Astrocyte of the cerebellum (primary cell): ENCODE results near the gene UBL4B.

Source experiments
- DNase-seq: peaks from one replicate; pipeline ENCODE4 v3.0.0-alpha.2; 2011; ENCODE audit warnings: low read depth
- H3K4me3 ChIP-seq: 2 replicates; pipeline ENCODE4 v1.5.1; 2011; ENCODE audit warnings: mild to moderate bottlenecking, low read depth, low read length, moderate library complexity
- in situ Hi-C: cut with HindIII; loops from 2 replicates; pipeline ENCODE4 v1.10.0; 2017; ENCODE audit warnings: low sequenced_read_pairs
- TF ChIP-seq, protein P1 (sequence below): IDR thresholded peaks from 2 replicates; pipeline ENCODE4 v1.5.1; 2012; ENCODE audit warnings: low read length, low read depth, moderate library complexity, mild to moderate bottlenecking; ENCODE audit errors: missing control alignments

UBL4B gene

GRCh38 chr1:110123224-110123623 lies 11.0 kb downstream of the UBL4B start:
- H3K4me3 ChIP-seq = no peak overlapping the region
- DNase-seq = no peak
- TF ChIP-seq, protein P1, sequence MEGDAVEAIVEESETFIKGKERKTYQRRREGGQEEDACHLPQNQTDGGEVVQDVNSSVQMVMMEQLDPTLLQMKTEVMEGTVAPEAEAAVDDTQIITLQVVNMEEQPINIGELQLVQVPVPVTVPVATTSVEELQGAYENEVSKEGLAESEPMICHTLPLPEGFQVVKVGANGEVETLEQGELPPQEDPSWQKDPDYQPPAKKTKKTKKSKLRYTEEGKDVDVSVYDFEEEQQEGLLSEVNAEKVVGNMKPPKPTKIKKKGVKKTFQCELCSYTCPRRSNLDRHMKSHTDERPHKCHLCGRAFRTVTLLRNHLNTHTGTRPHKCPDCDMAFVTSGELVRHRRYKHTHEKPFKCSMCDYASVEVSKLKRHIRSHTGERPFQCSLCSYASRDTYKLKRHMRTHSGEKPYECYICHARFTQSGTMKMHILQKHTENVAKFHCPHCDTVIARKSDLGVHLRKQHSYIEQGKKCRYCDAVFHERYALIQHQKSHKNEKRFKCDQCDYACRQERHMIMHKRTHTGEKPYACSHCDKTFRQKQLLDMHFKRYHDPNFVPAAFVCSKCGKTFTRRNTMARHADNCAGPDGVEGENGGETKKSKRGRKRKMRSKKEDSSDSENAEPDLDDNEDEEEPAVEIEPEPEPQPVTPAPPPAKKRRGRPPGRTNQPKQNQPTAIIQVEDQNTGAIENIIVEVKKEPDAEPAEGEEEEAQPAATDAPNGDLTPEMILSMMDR = no peak
- in situ Hi-C loops = no loop called here

- H3K4me3 ChIP-seq = no peak overlapping the region
- no peak for DNase-seq
- TF ChIP-seq, protein P1 = no peak
- in situ Hi-C loops = no loop called here
Observed at GRCh38 chr1:110125810-110126209, 13.6 kb downstream of the UBL4B start.

DNA sequence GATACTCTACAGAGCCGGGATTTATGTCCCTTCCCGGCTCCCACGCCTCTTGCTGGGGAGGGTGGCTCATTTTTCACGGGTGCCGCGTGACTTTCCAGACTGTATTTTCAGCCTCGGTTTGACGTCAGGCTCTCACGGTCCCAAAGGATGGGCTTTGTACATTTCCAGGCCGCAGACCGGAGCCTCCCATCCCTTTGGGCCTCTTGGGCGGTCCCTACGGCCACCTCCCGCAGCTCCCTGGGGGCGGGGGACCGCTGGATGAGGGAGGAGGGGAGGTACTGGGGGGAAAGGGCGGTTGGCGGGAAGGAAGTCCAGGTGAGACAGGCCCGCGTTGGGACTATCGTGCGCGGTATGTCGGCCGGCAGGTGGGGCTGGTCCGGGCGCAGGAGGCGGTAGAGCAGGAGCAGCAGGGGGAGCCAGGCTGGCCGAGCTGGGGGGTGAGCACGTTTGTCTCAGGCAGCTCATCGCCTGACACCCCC lies 17.9 kb downstream of the UBL4B start:
- no peak overlapping the region for H3K4me3 ChIP-seq
- TF ChIP-seq, protein P1 = no peak
- in situ Hi-C loops = no loop called here
- DNase-seq = no peak

- H3K4me3 ChIP-seq = no peak overlapping the region
- no peak for DNase-seq
- TF ChIP-seq, protein P1 = no peak
- in situ Hi-C loops = no loop called here
Observed at GRCh38 chr1:110130989-110131388, 18.7 kb downstream of the UBL4B start.

DNA sequence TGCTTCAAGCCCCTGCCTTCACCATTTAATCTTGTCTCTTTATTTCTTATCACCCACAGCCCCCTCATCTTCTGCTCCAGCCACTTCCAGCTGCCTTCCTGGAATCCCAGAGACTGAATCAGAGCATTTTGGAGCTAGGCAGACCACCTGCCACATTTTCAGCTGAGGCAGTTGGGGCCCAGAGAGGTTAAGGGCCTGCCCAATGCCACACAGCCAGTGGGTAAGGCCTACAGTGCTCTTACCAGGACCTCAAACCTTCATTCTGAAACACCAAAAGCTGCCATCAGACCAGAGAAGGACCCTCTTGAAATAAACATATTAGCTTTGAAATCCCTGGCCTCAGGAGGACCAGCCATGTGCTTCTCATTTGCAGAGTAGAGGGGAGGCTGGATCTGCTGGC lies 20.4 kb downstream of the UBL4B start:
- H3K4me3 ChIP-seq = no peak overlapping the region
- in situ Hi-C loops = no loop called here
- TF ChIP-seq, protein P1 = no peak
- no peak for DNase-seq

DNA sequence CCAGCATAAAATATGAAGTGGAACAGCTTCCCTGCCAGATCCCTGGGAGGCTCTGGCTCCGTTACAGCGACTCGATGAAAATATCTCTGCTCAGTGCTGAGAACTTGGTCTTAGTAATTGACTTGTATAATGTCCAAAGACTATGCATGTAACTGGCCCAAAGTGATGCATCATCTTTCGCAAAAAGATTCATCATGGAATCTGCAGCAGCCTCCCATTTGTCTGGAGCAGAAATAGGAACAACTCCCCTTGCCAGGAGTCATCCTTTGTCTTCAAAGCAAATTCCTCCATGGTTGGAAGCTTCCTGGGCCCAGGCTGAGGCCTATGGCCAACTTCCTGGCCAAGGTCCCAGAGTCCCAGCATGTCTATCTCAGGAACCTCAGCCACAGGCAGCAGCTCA lies 21.2 kb downstream of the UBL4B start:
- no peak overlapping the region for H3K4me3 ChIP-seq
- TF ChIP-seq, protein P1 = no peak
- no peak for DNase-seq
- in situ Hi-C loops = no loop called here
